ENCODE results near the gene DZANK1. TPM values are rescaled to one million over a fixed set of nuclear protein-coding genes. Genes with fewer than 3 reads are reported as not detected.

DZANK1 gene
- total and polyA plus RNA-seq, 9 of the 15 experiments (the other 6 are each of a cell fraction or from before 2014, with no cell fraction given): 0.04 to 0.18 (median 0.11) TPM; not detected in 2

GRCh38 chr20:18394363-18394762 is 72.5 kb downstream of the DZANK1 start:
- Histone ChIP-seq H3K36me3 (ENCODE audit: control insufficient read depth, insufficient read depth, low read length) (no peaks in the 10 kb centered on the region), H3K27me3 (ENCODE audit: control insufficient read depth in 2 of 2, insufficient read depth in 2 of 2, low read length in 2 of 2) (peaks cover 9 to 11% of the 10 kb centered on the region in 2 experiments; a peak in 3 of 5 replicates), H3K9me1 (ENCODE audit: control insufficient read depth, insufficient read depth, low read length) (no peaks in the 10 kb centered on the region), H4K20me1 (replicated peaks; ENCODE audit: control insufficient read depth, insufficient read depth, low read length) (no peaks in the 10 kb centered on the region), H3K9ac (ENCODE audit: insufficient read depth in 1 of 2, low read depth in 2 of 2, low read length in 2 of 2) (no peak overlapping the region), H3K4me3 (no peak overlapping the region), H3K27ac (ENCODE audit: extremely low read depth, low read depth, low read length) (no peak overlapping the region), H3K9me3 (replicated peaks; ENCODE audit: control insufficient read depth, insufficient read depth, low read depth, low read length) (no peaks in the 10 kb centered on the region), H3K79me2 (ENCODE audit: control insufficient read depth, insufficient read depth, low read length) (no peaks in the 10 kb centered on the region), H2AFZ (ENCODE audit: low read depth, low read length) (no peak overlapping the region), H3K4me2 (ENCODE audit: insufficient read depth, low read length) (no peak overlapping the region), H3K4me1 (replicated peaks in 1 of 2; ENCODE audit: control insufficient read depth in 2 of 2, insufficient read depth in 2 of 2, low read length in 2 of 2) (no peaks in the 10 kb centered on the region)
- ATAC-seq: no peak
- ChIA-PET POLR2A (interaction anchor here (0.6 kb wide), 1 partner anchor 9 kb away, joined by 3 read pairs; no protein-coding TSS in a partner anchor), CTCF (ENCODE audit: low intra/inter-chr PET ratio) (no interaction called here)
- no peak for DNase-seq (ENCODE audit: extremely low read depth in 1 of 4, low spot score in 3 of 4)
- intact Hi-C loops (cut with micrococcal nuclease) (no loop called here), in situ Hi-C loops (cut with MboI) (no loop called here)
- WGBS (ENCODE audit: insufficient coverage, low coverage, missing lambda C conversion rate): 0% methylated on average over 4 of the region's 4 CpGs
- no peak for FAIRE-seq
- no TSS peak for BruUV-seq (replicated peaks)
- no peak for TF ChIP-seq TEAD4 (IDR thresholded peaks at IDR 0.05; ENCODE audit: low read length)
- no peak for TF ChIP-seq TEAD4 (CRISPR knock-in tag; IDR thresholded peaks at IDR 0.05; ENCODE audit: borderline replicate concordance)
- no peak for TF ChIP-seq ZNF584 (CRISPR knock-in tag; IDR thresholded peaks at IDR 0.05; ENCODE audit: low read depth)
- no peak for TF ChIP-seq ZBTB40 (IDR thresholded peaks at IDR 0.05)
- no peak for TF ChIP-seq ZBTB40 (CRISPR knock-in tag; IDR thresholded peaks at IDR 0.05)
- TF ChIP-seq ARID1B (IDR thresholded peaks at IDR 0.05): no peak
- TF ChIP-seq RBM22 (IDR thresholded peaks at IDR 0.05; ENCODE audit: low read depth, low read length, poor library complexity, severe bottlenecking): no peak
- no peak for TF ChIP-seq ID3 (CRISPR knock-in tag; IDR thresholded peaks at IDR 0.05)
- TF ChIP-seq ID3 (tag; IDR thresholded peaks at IDR 0.05): no peak
- no peak for TF ChIP-seq ARID3A (IDR thresholded peaks at IDR 0.05; ENCODE audit: borderline replicate concordance, low read depth, low read length)
- no peak for TF ChIP-seq PPARD (CRISPR knock-in tag; IDR thresholded peaks at IDR 0.05)
